PC-9 (cell line): ENCODE results near the gene TIAM2. TPM values are rescaled to one million over a fixed set of nuclear protein-coding genes. Genes with fewer than 3 reads are reported as not detected.

Experiments used
- BruUV-seq: library from RNA; stranded (reverse); fragments of 400-500 nt; replicated peaks from 2 replicates; lab custom pipeline; 2021; lab: Mats Ljungman, UMichigan
- CTCF ChIA-PET: fragments of 300-600 bp; sonication (Branson Sonifier 250); formaldehyde crosslinking; loops from one replicate; lab custom pipeline; 2022; ENCODE audit warnings: antibody characterized with exemption; lab: Charles Lee
- POLR2A ChIA-PET: fragments of 300-600 bp; sonication (Branson Sonifier 250); formaldehyde crosslinking; loops from one replicate; lab custom pipeline; 2022; ENCODE audit warnings: antibody characterized with exemption; ENCODE audit not compliant: unreplicated experiment; lab: Charles Lee
- DNase-seq, 2 experiments: peaks; one replicate each; pipeline versions ENCODE4 v3.0.0 to v3.0.0-alpha.2; 2015 to 2022; ENCODE audit warnings: mixed read lengths in 1 of 2
- H2AFZ ChIP-seq: fragments of 200-600 bp; sonication (generic); 2 replicates; pipeline ENCODE4 v1.8.1; 2017; ENCODE audit warnings: antibody characterized with exemption
- H3F3A ChIP-seq: fragments of 200-600 bp; sonication (generic); 2 replicates; pipeline ENCODE4 v1.8.1; 2017; ENCODE audit warnings: antibody characterized with exemption, mild to moderate bottlenecking, low read depth; ENCODE audit not compliant: insufficient read depth
- H3K27ac ChIP-seq: fragments of 200-600 bp; sonication (generic); 2 replicates; pipeline ENCODE4 v1.6.1; 2016; ENCODE audit warnings: mixed run types
- H3K27me3 ChIP-seq: fragments of 200-600 bp; sonication (generic); 2 replicates; pipeline ENCODE4 v1.6.1; 2016; ENCODE audit warnings: low read depth, mixed run types; ENCODE audit not compliant: insufficient read depth
- H3K36me3 ChIP-seq: fragments of 200-600 bp; sonication (generic); 2 replicates; pipeline ENCODE4 v1.6.1; 2016; ENCODE audit warnings: low read depth, mixed run types
- H3K4me1 ChIP-seq: fragments of 200-600 bp; sonication (generic); replicated peaks from 2 replicates; pipeline ENCODE4 v1.6.1; 2016; ENCODE audit warnings: mixed run types; ENCODE audit not compliant: insufficient read depth
- H3K4me2 ChIP-seq: fragments of 200-600 bp; sonication (generic); 2 replicates; pipeline ENCODE4 v1.6.1; 2017; ENCODE audit warnings: mixed run types
- H3K4me3 ChIP-seq: fragments of 200-600 bp; sonication (generic); 2 replicates; pipeline ENCODE4 v1.6.1; 2016; ENCODE audit warnings: mixed run types
- H3K79me2 ChIP-seq: fragments of 200-600 bp; sonication (generic); 2 replicates; pipeline ENCODE4 v1.6.1; 2017; ENCODE audit warnings: low read depth, mixed run types
- H3K9me2 ChIP-seq: fragments of 200-600 bp; sonication (generic); 2 replicates; pipeline ENCODE4 v1.8.1; 2017; ENCODE audit warnings: mild to moderate bottlenecking; ENCODE audit not compliant: insufficient read depth
- H3K9me3 ChIP-seq: fragments of 200-600 bp; sonication (generic); 2 replicates; pipeline ENCODE4 v1.8.1; 2016; ENCODE audit warnings: low read depth; ENCODE audit not compliant: insufficient read depth
- H4K20me1 ChIP-seq: fragments of 200-600 bp; sonication (generic); 2 replicates; pipeline ENCODE4 v1.8.1; 2017; ENCODE audit not compliant: insufficient read depth
- EZH2 ChIP-seq: fragments of 200-600 bp; sonication (generic); IDR thresholded peaks from 2 replicates; pipeline ENCODE4 v1.8.0; 2017; ENCODE audit warnings: antibody characterized with exemption, low read depth
- intact Hi-C: fragments of 100-400 bp; cut with micrococcal nuclease; formaldehyde crosslinking; loops from one replicate; pipeline ENCODE4 v1.10.0; 2022; ENCODE audit not compliant: unreplicated experiment
- total RNA-seq: library from RNA; stranded (reverse); gene quantifications from 2 replicates; pipeline ENCODE4 v1.2.3, GENCODE V29; 2021
- TF ChIP-seq, protein P1 (sequence below): fragments of 200-600 bp; sonication (generic); conservative IDR thresholded peaks from 2 replicates; pipeline ENCODE4 v1.6.1; 2017; ENCODE audit warnings: mixed run types, antibody characterized with exemption, mild to moderate bottlenecking, moderate library complexity

Gene TIAM2
- total RNA-seq, 1 experiment from 2014 or later: 11.4 TPM

DNA sequence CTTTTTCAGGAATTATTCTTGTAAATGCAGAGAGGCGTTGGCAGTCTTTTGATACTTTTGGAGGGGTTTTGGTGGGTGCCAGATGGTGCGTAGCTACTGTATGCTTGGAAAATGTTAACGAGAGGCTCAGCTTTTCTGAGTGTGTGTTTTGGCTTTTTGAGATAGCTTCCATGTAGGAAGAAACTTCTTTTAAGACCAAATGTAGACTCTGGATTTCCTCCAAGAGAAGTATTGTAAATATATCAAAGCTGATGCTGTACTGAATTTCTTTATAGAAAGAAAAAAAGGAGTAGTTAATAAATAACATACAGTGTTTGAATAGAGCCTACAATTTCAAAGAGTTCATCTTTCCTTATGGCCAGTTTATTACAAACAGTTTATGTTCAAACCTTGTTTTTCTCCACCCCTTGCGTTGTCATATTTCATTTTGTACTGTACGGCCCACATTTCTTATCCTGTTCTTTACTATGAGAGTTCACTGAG, 16.7 kb downstream of the TIAM2 start:
- Histone ChIP-seq H2AFZ (no peak overlapping the region), H3K27me3 (no peaks in the 10 kb centered on the region), H3K4me3 (no peak overlapping the region), H3K36me3 (no peaks in the 10 kb centered on the region), H3K9me2 (no peaks in the 10 kb centered on the region), H3F3A (peaks cover 6% of the 10 kb centered on the region; the same call in 1 of the 2 replicates), H3K9me3 (no peaks in the 10 kb centered on the region), H3K4me2 (no peak overlapping the region), H3K27ac (no peak overlapping the region), H3K79me2 (no peaks in the 10 kb centered on the region), H3K4me1 (peaks cover 21% of the 10 kb centered on the region), H4K20me1 (no peaks in the 10 kb centered on the region)
- TF ChIP-seq EZH2: no peak
- TF ChIP-seq, protein P1, sequence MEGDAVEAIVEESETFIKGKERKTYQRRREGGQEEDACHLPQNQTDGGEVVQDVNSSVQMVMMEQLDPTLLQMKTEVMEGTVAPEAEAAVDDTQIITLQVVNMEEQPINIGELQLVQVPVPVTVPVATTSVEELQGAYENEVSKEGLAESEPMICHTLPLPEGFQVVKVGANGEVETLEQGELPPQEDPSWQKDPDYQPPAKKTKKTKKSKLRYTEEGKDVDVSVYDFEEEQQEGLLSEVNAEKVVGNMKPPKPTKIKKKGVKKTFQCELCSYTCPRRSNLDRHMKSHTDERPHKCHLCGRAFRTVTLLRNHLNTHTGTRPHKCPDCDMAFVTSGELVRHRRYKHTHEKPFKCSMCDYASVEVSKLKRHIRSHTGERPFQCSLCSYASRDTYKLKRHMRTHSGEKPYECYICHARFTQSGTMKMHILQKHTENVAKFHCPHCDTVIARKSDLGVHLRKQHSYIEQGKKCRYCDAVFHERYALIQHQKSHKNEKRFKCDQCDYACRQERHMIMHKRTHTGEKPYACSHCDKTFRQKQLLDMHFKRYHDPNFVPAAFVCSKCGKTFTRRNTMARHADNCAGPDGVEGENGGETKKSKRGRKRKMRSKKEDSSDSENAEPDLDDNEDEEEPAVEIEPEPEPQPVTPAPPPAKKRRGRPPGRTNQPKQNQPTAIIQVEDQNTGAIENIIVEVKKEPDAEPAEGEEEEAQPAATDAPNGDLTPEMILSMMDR: no peak
- intact Hi-C loops: no loop called here
- ChIA-PET POLR2A (interaction anchor here (0.6 kb wide), 1 partner anchor 21 kb away, joined by 5 read pairs; no protein-coding TSS in a partner anchor), CTCF (no interaction called here)
- DNase-seq: no peak
- no TSS peak for BruUV-seq

DNA sequence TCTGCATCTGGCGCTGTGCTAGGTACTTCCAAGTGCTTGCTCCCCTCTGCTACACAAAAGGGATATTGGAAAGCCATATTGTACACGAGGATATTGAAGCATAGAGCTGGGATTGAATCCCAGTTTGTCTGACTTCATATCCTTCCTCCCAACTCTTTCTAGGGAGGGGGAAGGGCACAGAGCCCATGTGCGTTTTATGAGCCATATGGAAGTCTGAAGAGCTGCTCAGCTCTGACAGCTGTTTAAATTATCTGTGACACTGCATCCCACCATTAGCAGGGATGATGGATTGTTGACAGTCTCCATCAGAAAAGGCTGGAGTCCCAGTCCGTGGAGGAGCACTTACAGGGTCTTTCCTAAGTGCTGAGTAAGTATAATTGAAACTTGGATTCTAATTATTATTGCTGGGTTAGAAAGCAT, 18.4 kb downstream of the TIAM2 start:
- no peak overlapping the region for H3K4me3 ChIP-seq
- no TSS peak for BruUV-seq
- TF ChIP-seq, protein P1: no peak
- TF ChIP-seq EZH2: no peak
- ChIA-PET POLR2A (no interaction called here), CTCF (no interaction called here)
- no peaks in the 10 kb centered on the region for H3K27me3 ChIP-seq
- no peak overlapping the region for H3K4me2 ChIP-seq
- peaks cover 6% of the 10 kb centered on the region; the same call in 1 of the 2 replicates for H3F3A ChIP-seq
- H2AFZ ChIP-seq: no peak overlapping the region
- H4K20me1 ChIP-seq: no peaks in the 10 kb centered on the region
- DNase-seq: no peak
- H3K4me1 ChIP-seq: peaks cover 21% of the 10 kb centered on the region
- H3K9me2 ChIP-seq: no peaks in the 10 kb centered on the region
- H3K36me3 ChIP-seq: no peaks in the 10 kb centered on the region
- no peak overlapping the region for H3K27ac ChIP-seq
- no peaks in the 10 kb centered on the region for H3K9me3 ChIP-seq
- intact Hi-C loops: no loop called here
- H3K79me2 ChIP-seq: no peaks in the 10 kb centered on the region

DNA sequence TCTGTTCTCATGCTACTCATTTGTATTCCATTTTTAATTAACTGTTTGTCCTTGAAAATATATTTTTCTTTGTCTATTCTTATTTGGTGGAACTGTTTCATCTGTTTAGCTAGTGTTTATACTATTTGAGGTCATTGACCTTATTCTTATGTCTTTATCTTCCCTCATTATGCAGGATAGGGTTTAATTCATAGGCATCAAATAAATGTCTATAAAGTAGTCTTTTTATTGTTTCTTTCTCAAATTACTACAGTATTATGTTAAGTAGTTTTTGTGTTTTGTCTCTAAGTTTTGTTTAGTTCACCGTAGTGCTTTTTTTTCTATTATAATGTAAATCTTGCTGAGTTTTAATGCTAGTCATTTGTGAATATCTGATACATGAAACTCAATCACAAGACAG, 19.0 kb downstream of the TIAM2 start:
- Histone ChIP-seq H3K4me2 (no peak overlapping the region), H2AFZ (no peak overlapping the region), H3K9me3 (no peaks in the 10 kb centered on the region), H3K9me2 (no peaks in the 10 kb centered on the region), H3K4me3 (no peak overlapping the region), H3F3A (peaks cover 6% of the 10 kb centered on the region; the same call in 1 of the 2 replicates), H3K79me2 (no peaks in the 10 kb centered on the region), H3K27me3 (no peaks in the 10 kb centered on the region), H3K36me3 (no peaks in the 10 kb centered on the region), H3K27ac (no peak overlapping the region), H4K20me1 (no peaks in the 10 kb centered on the region), H3K4me1 (peaks cover 21% of the 10 kb centered on the region)
- CTCF ChIA-PET: interaction anchor here (0.7 kb wide), 1 partner anchor 132 kb away, joined by 4 read pairs; no protein-coding TSS in a partner anchor
- no TSS peak for BruUV-seq
- no peak for TF ChIP-seq EZH2
- TF ChIP-seq, protein P1: no peak
- DNase-seq: no peak
- intact Hi-C loops: no loop called here
- POLR2A ChIA-PET: no interaction called here
